AG09319 (cell line): ENCODE results near the gene TRIM62.

Source experiments
- DNase-seq: peaks from one replicate; pipeline ENCODE4 v3.0.0-alpha.2; 2010; ENCODE audit warnings: low read depth; ENCODE audit errors: extremely low read depth
- CTCF ChIP-seq: IDR thresholded peaks from 2 replicates; pipeline ENCODE4 v1.5.1; 2011; ENCODE audit warnings: low read depth, mild to moderate bottlenecking, inconsistent platforms, low read length, moderate library complexity

Gene TRIM62

GRCh38 chr1:33220676-33221384, 39.0 kb upstream of the TRIM62 start:
- no peak for TF ChIP-seq CTCF
- no peak for DNase-seq

- TF ChIP-seq CTCF, result no peak
- DNase-seq, result no peak
Observed at GRCh38 chr1:33219886-33220661, 38.2 kb upstream of the TRIM62 start.

GRCh38 chr1:33211972-33212371, 30.1 kb upstream of the TRIM62 start:
- DNase-seq, result no peak
- TF ChIP-seq CTCF, result no peak

- no peak for TF ChIP-seq CTCF
- DNase-seq, result no peak
Observed at GRCh38 chr1:33206340-33206739, 24.5 kb upstream of the TRIM62 start.

- no peak for TF ChIP-seq CTCF
- DNase-seq, result no peak
Observed at GRCh38 chr1:33195556-33195955, 13.7 kb upstream of the TRIM62 start.

GRCh38 chr1:33191731-33192275, 10.0 kb upstream of the TRIM62 start:
- no peak for TF ChIP-seq CTCF
- no peak for DNase-seq

GRCh38 chr1:33190701-33191100, 8.9 kb upstream of the TRIM62 start:
- TF ChIP-seq CTCF, result no peak
- DNase-seq, result no peak
